ENCODE results near the gene COL13A1. TPM values are rescaled to one million over a fixed set of nuclear protein-coding genes. Genes with fewer than 3 reads are reported as not detected.

COL13A1 gene
- total RNA-seq, 4 donors from 2014 or later, result 0.42 to 3.4 (median 1.5) TPM

GRCh38 chr10:69853064-69853463 lies 51.4 kb downstream of the COL13A1 start:
- WGBS, result 76% methylated on average over 7 of the region's 7 CpGs
- no peak for DNase-seq (ENCODE audit: low spot score in 2 of 2)
- no peaks in the 10 kb centered on the region for H3K9me3 ChIP-seq
- H3K4me3 ChIP-seq, result no peak overlapping the region
- no peak overlapping the region for H3K27ac ChIP-seq
- no peaks in the 10 kb centered on the region for H3K27me3 ChIP-seq
- H3K36me3 ChIP-seq, result no peaks in the 10 kb centered on the region
- TF ChIP-seq POLR2AphosphoS5 (IDR thresholded peaks at IDR 0.05) (no peak), POLR2A (IDR thresholded peaks at IDR 0.05) (no peak), EP300 (IDR thresholded peaks at IDR 0.05) (no peak)
- TF ChIP-seq, protein P1, sequence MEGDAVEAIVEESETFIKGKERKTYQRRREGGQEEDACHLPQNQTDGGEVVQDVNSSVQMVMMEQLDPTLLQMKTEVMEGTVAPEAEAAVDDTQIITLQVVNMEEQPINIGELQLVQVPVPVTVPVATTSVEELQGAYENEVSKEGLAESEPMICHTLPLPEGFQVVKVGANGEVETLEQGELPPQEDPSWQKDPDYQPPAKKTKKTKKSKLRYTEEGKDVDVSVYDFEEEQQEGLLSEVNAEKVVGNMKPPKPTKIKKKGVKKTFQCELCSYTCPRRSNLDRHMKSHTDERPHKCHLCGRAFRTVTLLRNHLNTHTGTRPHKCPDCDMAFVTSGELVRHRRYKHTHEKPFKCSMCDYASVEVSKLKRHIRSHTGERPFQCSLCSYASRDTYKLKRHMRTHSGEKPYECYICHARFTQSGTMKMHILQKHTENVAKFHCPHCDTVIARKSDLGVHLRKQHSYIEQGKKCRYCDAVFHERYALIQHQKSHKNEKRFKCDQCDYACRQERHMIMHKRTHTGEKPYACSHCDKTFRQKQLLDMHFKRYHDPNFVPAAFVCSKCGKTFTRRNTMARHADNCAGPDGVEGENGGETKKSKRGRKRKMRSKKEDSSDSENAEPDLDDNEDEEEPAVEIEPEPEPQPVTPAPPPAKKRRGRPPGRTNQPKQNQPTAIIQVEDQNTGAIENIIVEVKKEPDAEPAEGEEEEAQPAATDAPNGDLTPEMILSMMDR (IDR thresholded peaks at IDR 0.05), result no peak
- no peaks in the 10 kb centered on the region for H3K4me1 ChIP-seq

DNA sequence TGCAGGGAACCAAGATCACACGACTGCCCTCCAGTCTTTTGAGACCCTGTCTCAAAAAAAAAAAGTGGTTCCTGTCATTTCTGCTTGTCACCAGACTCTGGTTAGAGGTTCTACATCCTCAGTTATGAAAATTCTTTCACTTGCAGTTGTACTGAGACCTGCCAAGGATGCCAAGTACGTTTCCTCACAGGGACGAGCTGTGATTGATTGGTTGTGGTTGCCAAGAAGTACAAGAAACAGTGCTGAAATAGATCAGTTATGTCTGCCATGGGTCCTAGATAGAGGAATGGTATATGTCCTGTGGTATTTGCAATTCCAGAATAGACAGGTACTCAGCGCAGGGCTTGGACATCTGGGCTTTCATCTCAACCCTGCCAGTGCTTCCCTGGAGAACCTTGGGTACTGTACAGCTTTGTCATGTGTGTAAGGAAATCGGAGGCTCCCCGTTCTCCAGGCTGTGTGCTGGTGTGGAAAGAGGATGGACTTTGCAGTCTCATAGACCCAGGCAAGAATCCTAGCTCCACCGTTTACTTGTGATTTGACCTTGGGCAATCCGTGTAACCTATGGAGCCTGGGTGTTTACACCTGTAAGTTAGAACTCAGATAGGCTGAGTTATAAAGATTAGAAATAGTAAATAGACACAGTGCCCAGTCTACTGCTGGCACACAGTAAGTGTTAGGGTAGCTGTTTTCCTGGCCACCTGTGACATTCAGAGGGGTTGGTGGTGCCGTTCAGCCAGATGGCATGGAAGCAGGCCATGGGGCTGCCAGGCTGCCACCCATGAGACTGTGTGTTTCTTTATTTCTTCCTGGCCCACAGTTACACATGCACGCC lies 53.0 kb downstream of the COL13A1 start:
- Histone ChIP-seq H3K36me3 (no peaks in the 10 kb centered on the region), H3K27me3 (no peaks in the 10 kb centered on the region), H3K9me3 (no peaks in the 10 kb centered on the region), H3K27ac (no peak overlapping the region), H3K4me1 (no peaks in the 10 kb centered on the region), H3K4me3 (no peak overlapping the region)
- WGBS, result 79% methylated on average over 10 of the region's 10 CpGs
- no peak for DNase-seq (ENCODE audit: low spot score in 2 of 2)
- TF ChIP-seq POLR2AphosphoS5 (IDR thresholded peaks at IDR 0.05) (no peak), EP300 (IDR thresholded peaks at IDR 0.05) (no peak), POLR2A (IDR thresholded peaks at IDR 0.05) (no peak)
- TF ChIP-seq, protein P1 (IDR thresholded peaks at IDR 0.05), result no peak

GRCh38 chr10:69855346-69856111 lies 53.8 kb downstream of the COL13A1 start:
- Histone ChIP-seq H3K36me3 (no peaks in the 10 kb centered on the region), H3K4me1 (no peaks in the 10 kb centered on the region), H3K4me3 (no peak overlapping the region), H3K27ac (no peak overlapping the region), H3K27me3 (no peaks in the 10 kb centered on the region), H3K9me3 (no peaks in the 10 kb centered on the region)
- 72% methylated on average over 6 of the region's 6 CpGs for WGBS
- TF ChIP-seq POLR2A (IDR thresholded peaks at IDR 0.05) (no peak), EP300 (IDR thresholded peaks at IDR 0.05) (no peak), POLR2AphosphoS5 (IDR thresholded peaks at IDR 0.05) (no peak)
- TF ChIP-seq, protein P1 (IDR thresholded peaks at IDR 0.05), result no peak
- DNase-seq (ENCODE audit: low spot score in 2 of 2), result no peak

- no peak for DNase-seq (ENCODE audit: low spot score in 2 of 2)
- Histone ChIP-seq H3K4me1 (peaks cover 10% of the 10 kb centered on the region), H3K9me3 (no peaks in the 10 kb centered on the region), H3K27me3 (no peaks in the 10 kb centered on the region), H3K4me3 (no peak overlapping the region), H3K36me3 (no peaks in the 10 kb centered on the region), H3K27ac (no peak overlapping the region)
- WGBS, result 75% methylated on average over 7 of the region's 7 CpGs
- TF ChIP-seq POLR2AphosphoS5 (IDR thresholded peaks at IDR 0.05) (no peak), POLR2A (IDR thresholded peaks at IDR 0.05) (no peak), EP300 (IDR thresholded peaks at IDR 0.05) (no peak)
These were observed 55.0 kb downstream of the COL13A1 start for GRCh38 chr10:69856601-69857166.

DNA sequence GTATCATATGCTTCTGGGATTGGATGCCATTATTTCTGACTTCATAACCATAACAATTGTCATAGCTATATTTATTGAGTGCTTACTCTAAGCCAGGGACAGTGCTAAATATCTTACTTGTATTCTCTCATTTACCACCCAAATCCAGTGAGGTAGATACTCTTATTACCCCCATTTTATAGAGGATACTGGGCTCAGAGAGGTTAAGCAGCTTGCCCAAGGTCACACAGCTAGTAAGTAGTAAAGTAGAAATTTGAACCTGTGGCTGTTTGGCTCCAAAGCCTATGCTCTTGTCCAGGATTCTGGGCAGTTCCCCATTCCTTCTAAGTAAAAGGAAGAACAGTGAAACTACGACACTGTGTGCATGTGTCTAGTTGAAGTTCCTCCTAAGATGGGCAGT lies 56.5 kb downstream of the COL13A1 start:
- H3K36me3 ChIP-seq, result no peaks in the 10 kb centered on the region
- peaks cover 17% of the 10 kb centered on the region for H3K4me1 ChIP-seq
- H3K27me3 ChIP-seq, result no peaks in the 10 kb centered on the region
- no peaks in the 10 kb centered on the region for H3K9me3 ChIP-seq
- H3K4me3 ChIP-seq, result no peak overlapping the region
- DNase-seq (ENCODE audit: low spot score in 2 of 2), result no peak
- H3K27ac ChIP-seq, result no peak overlapping the region
- 86% methylated on average over 1 of the region's 1 CpG for WGBS
- TF ChIP-seq, protein P1 (IDR thresholded peaks at IDR 0.05), result no peak
- TF ChIP-seq POLR2A (IDR thresholded peaks at IDR 0.05), result no peak
- no peak for TF ChIP-seq POLR2AphosphoS5 (IDR thresholded peaks at IDR 0.05)
- TF ChIP-seq EP300 (IDR thresholded peaks at IDR 0.05), result no peak

Measured in suprapubic skin (tissue), 4 donors.